GM18951 (cell line): Measurements from ENCODE around the gene LILRB2.
"Not testable (repeated sequence)": the region's sequence is repeated elsewhere in the genome, so short reads cannot be mapped to it uniquely, and the experiment has no call there.

Source experiments
- POLR2A ChIP-seq: IDR thresholded peaks from 4 replicates; pipeline ENCODE4 v1.6.1; 2011; ENCODE audit warnings: mild to moderate bottlenecking; ENCODE audit not compliant: insufficient read length, insufficient read depth; ENCODE audit errors: extremely low read depth
- in situ Hi-C: fragments of 300-500 bp; cut with MboI; formaldehyde crosslinking; loops from one replicate; pipeline ENCODE4 v1.12.0; 2022; ENCODE audit warnings: low sequenced_read_pairs, mixed read lengths, inconsistent platforms; ENCODE audit not compliant: unreplicated experiment

The LILRB2 gene

GRCh38 chr19:54281007-54281728 is at the start of gene LILRB2:
LILRB2 (minus strand) TSS chr19:54281110; CDS start chr19:54280496, 614 bp downstream.
- no peak for TF ChIP-seq POLR2A
- in situ Hi-C loops = no loop called here

- in situ Hi-C loops = no loop called here
- no peak for TF ChIP-seq POLR2A
Measured at GRCh38 chr19:54329476-54330165, 48.7 kb upstream of the LILRB2 start.

- in situ Hi-C loops = not testable (repeated sequence)
Measured at GRCh38 chr19:54328781-54329180, 47.9 kb upstream of the LILRB2 start.

GRCh38 chr19:54325631-54326030 is 44.7 kb upstream of the LILRB2 start:
- in situ Hi-C loops = no loop called here
- no peak for TF ChIP-seq POLR2A

- no peak for TF ChIP-seq POLR2A
- in situ Hi-C loops = no loop called here
Measured at GRCh38 chr19:54325194-54325621, 44.3 kb upstream of the LILRB2 start.

- TF ChIP-seq POLR2A = no peak
- in situ Hi-C loops = no loop called here
Measured at GRCh38 chr19:54324071-54324470, 43.2 kb upstream of the LILRB2 start.

GRCh38 chr19:54322934-54323333 is 42.0 kb upstream of the LILRB2 start:
- in situ Hi-C loops = not testable (repeated sequence)

GRCh38 chr19:54322295-54322694 is 41.4 kb upstream of the LILRB2 start:
- in situ Hi-C loops = not testable (repeated sequence)

- in situ Hi-C loops = no loop called here
- TF ChIP-seq POLR2A = no peak
Measured at GRCh38 chr19:54319892-54320670, 39.2 kb upstream of the LILRB2 start.

- in situ Hi-C loops = no loop called here
- TF ChIP-seq POLR2A = no peak
Measured at GRCh38 chr19:54319049-54319448, 38.1 kb upstream of the LILRB2 start.

- in situ Hi-C loops = no loop called here
- no peak for TF ChIP-seq POLR2A
Measured at GRCh38 chr19:54317965-54318240, 37.0 kb upstream of the LILRB2 start.

GRCh38 chr19:54317108-54317964 is 36.4 kb upstream of the LILRB2 start:
- no peak for TF ChIP-seq POLR2A
- in situ Hi-C loops = no loop called here

GRCh38 chr19:54316746-54317107 is 35.8 kb upstream of the LILRB2 start:
- in situ Hi-C loops = no loop called here
- no peak for TF ChIP-seq POLR2A
